Gastrocnemius medialis (tissue), 4 donors: ENCODE measurements around the gene ETAA1. TPM values are rescaled to one million over a fixed set of nuclear protein-coding genes. Genes with fewer than 3 reads are reported as not detected.

Source experiments
- ATAC-seq, 2 donors: fragments of 150-250 bp; one replicate each; pipeline ENCODE4 v1.9.1; 2016
- DNase-seq, 2 donors: peaks; one replicate each; pipeline ENCODE4 v3.0.0-alpha.2; 2019
- H3K27ac ChIP-seq, 4 donors: fragments of 200-600 bp; sonication (generic); 1 replicate in 1 of 4; 2 replicates in 3 of 4; pipeline ENCODE4 v1.5.1; 2016 to 2018; ENCODE audit warnings: mild to moderate bottlenecking in 2 of 4, moderate library complexity in 1 of 4
- H3K27me3 ChIP-seq, 3 donors: fragments of 200-600 bp; sonication (generic) in 2 of 3; 1 replicate in 1 of 3; 2 replicates in 2 of 3; pipeline versions ENCODE4 v1.5.1 to v1.6.0; 2016 to 2019; ENCODE audit warnings: mild to moderate bottlenecking in 1 of 3, moderate library complexity in 1 of 3
- H3K36me3 ChIP-seq, 2 donors: fragments of 200-600 bp; sonication (generic) in 1 of 2; one replicate each; pipeline ENCODE4 v1.5.1; 2017 to 2018
- H3K4me1 ChIP-seq, 2 donors: fragments of 200-600 bp; sonication (generic) in 1 of 2; one replicate each; pipeline ENCODE4 v1.5.1; 2016 to 2017; ENCODE audit warnings: mild to moderate bottlenecking in 2 of 2
- H3K4me3 ChIP-seq, 4 donors: fragments of 200-600 bp; sonication (generic) in 3 of 4; 1 replicate in 1 of 4; 2 replicates in 3 of 4; pipeline ENCODE4 v1.5.1; 2016 to 2019; ENCODE audit warnings: mild to moderate bottlenecking in 2 of 4
- H3K9me3 ChIP-seq, 3 donors: fragments of 200-600 bp; sonication (generic) in 2 of 3; 1 replicate in 1 of 3; 2 replicates in 2 of 3; pipeline ENCODE4 v1.5.1; 2016 to 2019
- CTCF ChIP-seq, 5 experiments: fragments of 450-650 bp in 3 of 5; fragments of 200-600 bp in 2 of 5; sonication (generic) in 2 of 5; IDR thresholded peaks in 4 of 5; conservative IDR thresholded peaks in 1 of 5; 1 replicate in 4 of 5; 2 replicates in 1 of 5; pipeline ENCODE4 v1.5.1; 2016 to 2019; ENCODE audit warnings: antibody characterized with exemption in 5 of 5, mild to moderate bottlenecking in 3 of 5, moderate library complexity in 3 of 5
- POLR2A ChIP-seq, 2 donors: fragments of 450-650 bp; IDR thresholded peaks; one replicate each; pipeline ENCODE4 v1.6.1; 2017; ENCODE audit warnings: antibody characterized with exemption in 2 of 2, mild to moderate bottlenecking in 2 of 2, moderate library complexity in 2 of 2
- in situ Hi-C, 4 donors: fragments of 200-750 bp; cut with MboI; loops; one replicate each; pipeline versions ENCODE4 v1.15.0 to v1.8.0; 2017; ENCODE audit warnings: low sequenced_read_pairs in 4 of 4
- intact Hi-C: fragments of 100-400 bp; cut with DNase I; formaldehyde crosslinking; loops from one replicate; pipeline ENCODE4 v1.15.1; 2023; ENCODE audit warnings: low total_unique reads
- total RNA-seq, 4 donors: library from RNA; depleted of rRNA; stranded (reverse); fragments of >200 nt; gene quantifications; one replicate each; pipeline versions ENCODE4 v1.1.0 to v1.2.3, GENCODE V29; 2016

The ETAA1 gene
- total RNA-seq, 4 donors from 2014 or later = 4.1 to 7.8 (median 4.9) TPM

DNA sequence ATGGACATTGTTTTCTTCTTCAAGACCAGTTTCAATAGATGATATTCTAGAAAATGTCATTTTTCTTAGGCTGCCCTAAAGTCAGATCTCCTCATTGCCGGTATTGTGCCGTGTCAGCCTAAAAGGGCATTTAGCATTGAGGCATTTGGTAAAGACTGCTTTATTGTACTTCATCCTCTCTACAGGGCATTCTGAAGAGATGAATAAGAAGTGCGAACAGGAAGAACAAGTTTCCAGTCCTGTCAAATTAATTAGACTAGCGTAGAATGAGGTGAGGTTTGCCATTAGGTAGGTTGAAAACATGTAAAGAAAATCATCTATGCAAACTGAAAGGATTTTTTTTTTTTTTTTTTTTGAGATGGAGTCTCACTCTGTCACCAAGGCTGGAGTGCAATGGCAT lies 60.6 kb downstream of the ETAA1 start:
- Histone ChIP-seq H3K27me3 (no peaks in the 10 kb centered on the region), H3K9me3 (no peaks in the 10 kb centered on the region), H3K4me3 (no peak overlapping the region), H3K36me3 (no peaks in the 10 kb centered on the region), H3K27ac (no peak overlapping the region), H3K4me1 (no peaks in the 10 kb centered on the region)
- TF ChIP-seq POLR2A (IDR thresholded peaks at IDR 0.05) (no peak), CTCF (IDR thresholded peaks at IDR 0.05 in 4 of 5, conservative IDR thresholded peaks at IDR 0.05 in 1 of 5) (no peak)
- ATAC-seq (no peak), DNase-seq (no peak)
- in situ Hi-C loops = no loop called here
- intact Hi-C loops = no loop called here

- Histone ChIP-seq H3K27ac (no peak overlapping the region), H3K27me3 (no peaks in the 10 kb centered on the region), H3K4me3 (no peak overlapping the region), H3K36me3 (no peaks in the 10 kb centered on the region), H3K9me3 (no peaks in the 10 kb centered on the region), H3K4me1 (peaks cover 5 to 11% of the 10 kb centered on the region in 2 donors)
- intact Hi-C loops (loop anchor here (5.0 to 10.0 kb wide), 3 partner anchors 62 to 1025 kb away; partner anchors contain the start of genes ETAA1 and MEIS1), in situ Hi-C loops (no loop called here)
- ATAC-seq (no peak), DNase-seq (no peak)
- TF ChIP-seq CTCF (IDR thresholded peaks at IDR 0.05 in 4 of 5, conservative IDR thresholded peaks at IDR 0.05 in 1 of 5) = no peak
- TF ChIP-seq POLR2A (IDR thresholded peaks at IDR 0.05) = no peak
These were observed 62.6 kb downstream of the ETAA1 start for GRCh38 chr2:67459761-67460160.
